DND-41 (cell line): ENCODE results near the gene CXCL11.

Source experiments
- EZH2 ChIP-seq: IDR thresholded peaks from 3 replicates; pipeline ENCODE4 v1.6.1; 2012; ENCODE audit warnings: borderline replicate concordance, low read depth, mild to moderate bottlenecking, moderate library complexity, low read length, inconsistent platforms; ENCODE audit not compliant: severe bottlenecking
- TF ChIP-seq, protein P1 (sequence below): IDR thresholded peaks from 2 replicates; pipeline ENCODE4 v1.5.1; 2012; ENCODE audit warnings: borderline replicate concordance, low read length, moderate library complexity, mild to moderate bottlenecking; ENCODE audit not compliant: poor library complexity, severe bottlenecking; ENCODE audit errors: extremely low read depth

DNA sequence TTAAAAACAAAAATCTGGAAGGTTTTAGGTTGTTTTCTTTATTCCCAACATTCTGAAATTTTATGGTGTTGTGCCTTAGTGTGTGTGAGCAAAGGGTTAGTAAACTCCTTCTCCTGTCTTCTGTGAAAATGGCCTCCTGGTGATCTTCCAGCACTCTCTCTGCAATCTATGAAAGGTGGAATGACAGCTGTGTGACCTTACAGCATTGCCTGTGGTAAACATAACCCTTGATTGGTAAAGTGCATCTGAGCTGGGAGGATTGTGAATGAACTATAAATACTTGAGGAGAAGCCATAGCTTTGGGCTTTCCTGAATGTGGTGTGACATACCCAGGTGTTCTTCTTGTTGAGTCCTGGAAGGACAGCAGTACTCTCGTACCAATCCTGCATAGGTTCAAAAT, 48.7 kb upstream of the CXCL11 start:
- TF ChIP-seq, protein P1, sequence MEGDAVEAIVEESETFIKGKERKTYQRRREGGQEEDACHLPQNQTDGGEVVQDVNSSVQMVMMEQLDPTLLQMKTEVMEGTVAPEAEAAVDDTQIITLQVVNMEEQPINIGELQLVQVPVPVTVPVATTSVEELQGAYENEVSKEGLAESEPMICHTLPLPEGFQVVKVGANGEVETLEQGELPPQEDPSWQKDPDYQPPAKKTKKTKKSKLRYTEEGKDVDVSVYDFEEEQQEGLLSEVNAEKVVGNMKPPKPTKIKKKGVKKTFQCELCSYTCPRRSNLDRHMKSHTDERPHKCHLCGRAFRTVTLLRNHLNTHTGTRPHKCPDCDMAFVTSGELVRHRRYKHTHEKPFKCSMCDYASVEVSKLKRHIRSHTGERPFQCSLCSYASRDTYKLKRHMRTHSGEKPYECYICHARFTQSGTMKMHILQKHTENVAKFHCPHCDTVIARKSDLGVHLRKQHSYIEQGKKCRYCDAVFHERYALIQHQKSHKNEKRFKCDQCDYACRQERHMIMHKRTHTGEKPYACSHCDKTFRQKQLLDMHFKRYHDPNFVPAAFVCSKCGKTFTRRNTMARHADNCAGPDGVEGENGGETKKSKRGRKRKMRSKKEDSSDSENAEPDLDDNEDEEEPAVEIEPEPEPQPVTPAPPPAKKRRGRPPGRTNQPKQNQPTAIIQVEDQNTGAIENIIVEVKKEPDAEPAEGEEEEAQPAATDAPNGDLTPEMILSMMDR: no peak
- TF ChIP-seq EZH2: no peak
